Esophagus squamous epithelium (tissue), 4 donors: Measurements from ENCODE around the gene GNA12.

ENCODE experiments used
- POLR2A ChIP-seq, 4 donors: fragments of 450-650 bp; IDR thresholded peaks; one replicate each; pipeline ENCODE4 v1.6.1; 2017; ENCODE audit warnings: antibody characterized with exemption in 4 of 4, mild to moderate bottlenecking in 4 of 4, moderate library complexity in 3 of 4
- TF ChIP-seq, protein P1 (sequence below), 6 experiments: fragments of 450-650 bp in 4 of 6; fragments of 200-600 bp in 2 of 6; sonication (generic) in 2 of 6; IDR thresholded peaks; one replicate each; pipeline ENCODE4 v1.5.1; 2016 to 2019; ENCODE audit warnings: antibody characterized with exemption in 6 of 6, mild to moderate bottlenecking in 4 of 6, moderate library complexity in 4 of 6

DNA sequence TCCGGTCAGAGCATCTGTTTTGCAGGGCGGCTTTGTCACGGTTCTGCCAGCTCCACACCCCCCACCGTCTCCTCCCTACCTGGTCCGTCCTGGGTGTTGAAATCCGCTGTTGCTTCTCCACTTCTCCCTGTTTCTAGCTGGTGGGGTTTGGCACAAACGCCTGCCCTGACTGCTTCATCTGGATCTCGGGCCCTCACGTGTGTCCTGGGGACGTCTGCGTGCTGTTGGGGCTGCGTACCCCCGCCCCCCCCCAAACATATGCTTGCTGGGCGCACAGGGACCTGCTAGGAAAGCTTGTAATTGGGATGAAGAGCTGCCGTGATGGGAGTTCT is 144.9 kb downstream of the GNA12 start:
- TF ChIP-seq, protein P1, sequence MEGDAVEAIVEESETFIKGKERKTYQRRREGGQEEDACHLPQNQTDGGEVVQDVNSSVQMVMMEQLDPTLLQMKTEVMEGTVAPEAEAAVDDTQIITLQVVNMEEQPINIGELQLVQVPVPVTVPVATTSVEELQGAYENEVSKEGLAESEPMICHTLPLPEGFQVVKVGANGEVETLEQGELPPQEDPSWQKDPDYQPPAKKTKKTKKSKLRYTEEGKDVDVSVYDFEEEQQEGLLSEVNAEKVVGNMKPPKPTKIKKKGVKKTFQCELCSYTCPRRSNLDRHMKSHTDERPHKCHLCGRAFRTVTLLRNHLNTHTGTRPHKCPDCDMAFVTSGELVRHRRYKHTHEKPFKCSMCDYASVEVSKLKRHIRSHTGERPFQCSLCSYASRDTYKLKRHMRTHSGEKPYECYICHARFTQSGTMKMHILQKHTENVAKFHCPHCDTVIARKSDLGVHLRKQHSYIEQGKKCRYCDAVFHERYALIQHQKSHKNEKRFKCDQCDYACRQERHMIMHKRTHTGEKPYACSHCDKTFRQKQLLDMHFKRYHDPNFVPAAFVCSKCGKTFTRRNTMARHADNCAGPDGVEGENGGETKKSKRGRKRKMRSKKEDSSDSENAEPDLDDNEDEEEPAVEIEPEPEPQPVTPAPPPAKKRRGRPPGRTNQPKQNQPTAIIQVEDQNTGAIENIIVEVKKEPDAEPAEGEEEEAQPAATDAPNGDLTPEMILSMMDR (IDR thresholded peaks at IDR 0.05), result no peak
- TF ChIP-seq POLR2A (IDR thresholded peaks at IDR 0.05), result no peak
